Measurements from ENCODE around the gene EXD3.
"Not testable (repeated sequence)": the region's sequence is repeated elsewhere in the genome, so short reads cannot be mapped to it uniquely, and the experiment has no call there.

EXD3 gene

DNA sequence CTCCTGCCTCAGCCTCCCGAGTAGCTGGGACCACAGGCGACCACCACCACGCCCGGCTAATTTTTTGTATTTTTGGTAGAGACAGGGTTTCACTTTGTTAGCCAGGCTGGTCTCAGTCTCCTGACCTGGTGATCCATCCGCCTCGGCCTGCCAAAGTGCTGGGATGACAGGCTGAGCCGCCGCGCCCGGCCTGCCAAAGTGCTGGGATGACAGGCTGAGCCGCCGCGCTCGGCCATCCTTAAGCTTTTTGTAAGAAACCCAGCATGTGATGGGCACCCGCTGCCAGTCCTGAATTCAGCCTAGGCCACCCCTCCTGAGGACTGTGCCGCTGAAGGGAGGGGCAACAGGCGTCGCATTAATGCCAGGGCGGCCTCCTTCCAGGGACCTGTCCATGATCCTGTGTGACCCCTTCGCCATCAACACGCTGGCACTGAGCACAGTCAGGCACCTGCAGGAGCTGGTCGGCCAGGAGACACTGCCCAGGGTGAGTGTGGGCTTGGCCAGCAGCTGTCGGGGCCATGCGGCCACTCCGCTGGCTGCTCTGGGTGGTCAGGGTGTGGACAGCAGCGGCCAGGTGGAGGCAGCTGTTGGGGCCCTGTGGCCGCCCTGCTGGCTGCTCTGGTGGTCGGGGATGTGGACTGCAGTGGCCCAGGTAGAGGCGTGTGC, 157.3 kb downstream of the EXD3 start:
- DNase-seq: no peak

GRCh38 chr9:137264067-137264466, 158.9 kb downstream of the EXD3 start:
- DNase-seq: no peak

- no peak for DNase-seq
These were observed 159.5 kb downstream of the EXD3 start for GRCh38 chr9:137263506-137263905.

DNA sequence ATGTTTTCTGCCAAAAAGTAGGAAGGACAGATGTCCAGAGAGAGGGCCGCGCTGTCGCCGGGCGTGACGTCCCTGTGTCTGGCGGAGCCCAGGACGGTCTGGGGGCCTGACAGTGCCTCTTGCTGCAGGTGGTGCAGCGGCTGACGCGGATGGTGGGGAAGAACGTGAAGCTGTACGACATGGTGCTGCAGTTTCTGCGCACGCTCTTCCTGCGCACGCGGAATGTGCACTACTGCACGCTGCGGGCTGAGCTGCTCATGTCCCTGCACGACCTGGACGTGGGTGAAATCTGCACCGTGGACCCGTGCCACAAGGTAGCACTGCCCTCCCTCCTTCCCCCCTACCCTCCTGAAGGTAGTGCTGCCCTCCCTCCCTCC, 160.1 kb downstream of the EXD3 start:
- no peak for DNase-seq

DNA sequence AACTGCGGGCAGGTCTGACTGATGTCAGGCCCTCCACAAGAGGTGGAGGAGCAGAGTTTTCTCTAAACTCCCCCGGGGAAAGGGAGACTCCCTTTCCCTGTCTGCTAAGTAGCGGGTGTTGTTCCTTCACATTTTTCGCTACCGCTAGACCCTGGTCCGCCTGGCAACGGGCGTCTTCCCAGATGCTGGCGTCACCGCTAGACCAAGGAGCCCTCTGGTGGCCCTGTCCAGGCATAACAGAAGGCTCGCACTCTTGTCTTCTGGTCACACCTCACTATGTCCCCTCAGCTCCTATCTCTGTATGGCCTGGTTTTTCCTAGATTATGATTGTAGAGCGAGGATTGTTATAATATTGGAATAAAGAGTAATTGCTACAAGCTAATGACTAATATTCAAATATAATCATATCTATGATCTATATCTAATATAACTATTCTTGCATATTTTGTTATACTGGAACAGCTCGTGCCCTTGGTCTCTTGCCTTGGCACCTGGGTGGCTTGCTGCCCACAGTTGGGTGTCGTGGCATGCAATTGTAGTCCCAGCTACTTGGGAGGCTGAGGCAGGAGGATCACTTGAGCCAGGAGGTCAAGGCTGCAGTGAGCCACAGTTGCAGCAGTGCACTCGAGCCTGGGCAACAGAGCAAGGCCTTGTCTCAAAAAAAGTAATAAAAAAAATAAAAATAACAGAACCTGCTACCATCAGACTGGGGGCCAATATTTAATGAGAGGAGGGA, 160.6 kb downstream of the EXD3 start:
- DNase-seq: not testable (repeated sequence)

Data from fibroblast of skin of right quadriceps (primary cell).